Mesodermal cell (in vitro differentiated cells): Measurements from ENCODE around the gene C21orf91.

Experiments
- H3K27ac ChIP-seq: 2 replicates; pipeline ENCODE4 v1.7.0; 2013; ENCODE audit warnings: mild to moderate bottlenecking, low read depth, low read length, moderate library complexity; ENCODE audit not compliant: severe bottlenecking
- H3K36me3 ChIP-seq: 2 replicates; pipeline ENCODE4 v1.7.1; 2013; ENCODE audit warnings: mild to moderate bottlenecking, low read length, moderate library complexity; ENCODE audit not compliant: control insufficient read depth, insufficient read depth
- H3K4me1 ChIP-seq: one replicate; pipeline ENCODE4 v1.7.1; 2013; ENCODE audit warnings: mild to moderate bottlenecking, low read length; ENCODE audit not compliant: insufficient read depth, control insufficient read depth, poor library complexity, severe bottlenecking
- H3K4me3 ChIP-seq: 2 replicates; pipeline ENCODE4 v1.7.0; 2013; ENCODE audit warnings: low read length, control low read depth, mild to moderate bottlenecking; ENCODE audit not compliant: insufficient read depth, poor library complexity, severe bottlenecking; ENCODE audit errors: extremely low read depth
- H3K9me3 ChIP-seq: 2 replicates; pipeline ENCODE4 v1.7.1; 2013; ENCODE audit warnings: mild to moderate bottlenecking, low read length, moderate library complexity; ENCODE audit not compliant: control insufficient read depth
- WGBS, 2 experiments: methylation state at CpG; one replicate each; pipeline ENCODE4 v1.1.5; 2013; ENCODE audit warnings: missing lambda C conversion rate in 2 of 2; ENCODE audit not compliant: insufficient coverage in 2 of 2; 5-methylcytosine and 5-hydroxymethylcytosine counted together

C21orf91 gene

DNA sequence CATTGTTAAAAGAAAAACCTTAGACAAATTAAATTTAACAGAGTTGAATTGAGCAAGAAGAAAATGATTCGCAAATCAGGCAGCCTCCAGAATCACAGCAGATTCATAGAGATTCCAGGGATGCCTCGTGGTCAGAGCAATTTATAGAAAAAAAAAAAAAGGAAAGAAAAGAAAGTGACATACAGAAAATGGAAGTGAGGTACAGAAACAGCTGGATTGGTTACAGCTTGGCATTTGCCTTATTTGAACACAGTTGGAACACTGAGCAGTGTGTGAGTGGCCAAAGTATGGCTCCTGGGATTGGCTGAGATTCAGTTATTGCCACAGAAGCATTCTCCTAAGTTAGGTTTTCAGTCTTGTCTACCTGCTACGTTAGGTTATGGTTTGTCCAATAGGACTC is 9.1 kb upstream of the C21orf91 start:
- H3K9me3 ChIP-seq = no peaks in the 10 kb centered on the region
- 89% methylated on average over 3 of the region's 3 CpGs; no CpG with 5 or more reads in 1 of the 2 experiments for WGBS, 2 experiments
- H3K4me3 ChIP-seq = no peak overlapping the region
- no peak overlapping the region for H3K27ac ChIP-seq
- no peaks in the 10 kb centered on the region for H3K36me3 ChIP-seq
- H3K4me1 ChIP-seq = no peaks in the 10 kb centered on the region

DNA sequence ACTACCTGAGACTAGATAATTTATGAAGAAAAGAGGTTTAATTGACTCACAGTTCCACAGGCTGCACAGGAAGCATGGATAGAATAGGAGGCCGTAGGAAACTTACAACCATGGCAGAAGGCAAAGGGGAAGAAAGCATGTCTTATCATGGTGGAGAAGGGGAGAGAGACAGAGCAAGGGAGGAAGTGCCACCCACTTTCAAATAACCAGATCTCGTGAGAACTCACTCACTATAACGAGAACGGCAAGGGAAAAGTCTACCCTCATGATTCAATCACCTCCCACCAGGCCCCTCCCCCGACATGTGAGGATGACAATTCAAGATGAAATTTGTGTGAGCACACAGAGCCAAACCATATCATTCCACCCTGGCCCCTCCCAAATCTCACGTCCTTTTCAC is 4.7 kb upstream of the C21orf91 start:
- no peaks in the 10 kb centered on the region for H3K9me3 ChIP-seq
- H3K4me3 ChIP-seq = no peak overlapping the region
- no peaks in the 10 kb centered on the region for H3K4me1 ChIP-seq
- no peaks in the 10 kb centered on the region for H3K36me3 ChIP-seq
- H3K27ac ChIP-seq = no peak overlapping the region
- WGBS, 2 experiments = 90% methylated on average over 3 of the region's 6 CpGs; no CpG with 5 or more reads in 1 of the 2 experiments

DNA sequence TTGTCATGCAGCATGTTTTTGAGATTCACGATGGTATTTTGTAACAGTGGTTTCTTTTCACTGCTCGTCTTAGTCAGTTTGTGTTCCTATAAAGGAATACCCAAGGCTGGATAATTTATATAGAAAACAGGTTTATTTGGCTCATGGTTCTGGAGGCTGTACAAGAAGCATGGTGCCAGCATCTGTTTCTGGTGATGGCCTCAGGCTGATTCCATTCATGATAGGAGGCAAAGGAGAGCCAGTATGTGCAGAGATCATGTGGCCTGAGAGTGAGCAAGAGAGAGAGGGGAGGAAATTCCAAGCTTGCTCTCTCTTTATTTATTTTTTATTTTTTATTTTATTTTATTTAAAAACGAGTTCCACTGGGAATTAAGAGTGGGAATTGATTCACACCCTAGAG is 2.0 kb upstream of the C21orf91 start:
- 88 to 100% methylated on average over 1 to 2 of the region's 3 CpGs for WGBS, 2 experiments
- no peak overlapping the region for H3K27ac ChIP-seq
- H3K9me3 ChIP-seq = no peaks in the 10 kb centered on the region
- H3K36me3 ChIP-seq = peaks cover 4% of the 10 kb centered on the region
- H3K4me3 ChIP-seq = no peak overlapping the region
- no peaks in the 10 kb centered on the region for H3K4me1 ChIP-seq

DNA sequence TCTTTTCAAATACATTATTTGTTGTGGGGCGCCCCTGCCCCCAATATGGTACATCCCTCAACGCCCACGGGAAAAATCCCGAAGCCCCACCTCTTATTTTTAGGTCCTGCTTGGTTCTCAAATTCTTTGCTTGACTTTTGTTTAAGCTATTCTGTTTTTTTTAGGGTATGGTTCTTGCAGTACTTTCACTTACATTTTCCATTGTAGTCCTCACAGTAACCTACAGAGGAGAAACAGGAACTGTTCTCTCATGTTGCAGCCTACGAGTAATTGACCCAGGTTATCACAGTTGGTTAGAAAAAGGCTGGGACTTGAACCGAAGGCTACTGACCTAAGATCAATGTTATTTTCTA is 697 bp upstream of the C21orf91 start:
- Histone ChIP-seq H3K4me1 (no peaks in the 10 kb centered on the region), H3K4me3 (peak overlapping the region; percentile 87), H3K9me3 (no peaks in the 10 kb centered on the region), H3K27ac (peak overlapping the region; percentile 99), H3K36me3 (peaks cover 17% of the 10 kb centered on the region)
- WGBS, 2 experiments = 21% methylated on average over 2 of the region's 6 CpGs; no CpG with 5 or more reads in 1 of the 2 experiments

DNA sequence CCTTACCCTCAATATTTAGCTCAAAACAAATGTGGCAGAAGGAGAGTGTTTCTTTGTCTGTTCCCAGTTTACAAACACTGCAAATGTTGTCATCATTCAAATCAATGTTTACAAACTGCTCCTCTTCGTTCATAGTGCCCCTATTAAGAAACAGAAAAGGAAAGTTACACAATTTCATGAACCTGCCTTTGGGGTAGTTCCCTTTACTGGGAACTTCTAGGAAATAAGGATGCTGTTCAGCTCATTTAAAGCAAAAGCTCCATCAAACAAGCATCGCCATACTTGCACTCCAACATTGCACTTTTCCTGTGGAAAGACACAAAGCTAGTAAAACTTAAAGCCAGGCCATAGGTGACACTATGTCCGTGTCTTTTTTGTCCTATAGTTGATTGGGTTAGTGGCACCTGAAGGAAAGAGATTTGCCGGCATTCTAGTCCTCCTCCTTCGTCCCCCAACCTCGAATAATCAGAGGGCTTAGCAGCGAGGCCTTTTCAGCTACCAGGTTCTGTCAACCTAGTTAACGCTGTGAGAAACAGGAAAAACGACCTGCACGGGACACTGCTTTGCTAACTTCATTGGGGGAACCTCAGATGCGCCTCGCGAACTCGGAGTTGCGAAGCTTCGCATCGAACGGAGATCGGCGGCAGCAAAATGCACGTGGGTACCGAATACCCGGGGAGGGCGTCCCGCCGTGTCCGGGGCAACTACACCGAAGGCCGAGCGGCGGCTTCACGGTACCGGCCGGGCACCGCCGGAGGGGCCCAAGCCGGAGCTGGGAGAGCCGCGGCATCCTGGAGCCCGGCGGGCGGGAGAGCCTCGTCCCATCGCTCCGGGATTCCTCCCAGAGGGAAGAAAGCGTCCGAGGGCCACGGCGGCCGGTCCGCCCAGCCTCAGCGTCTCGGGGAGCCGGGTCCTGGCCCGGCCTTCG is 706 bp downstream of the C21orf91 start:
- peak overlapping the region; percentile 87 for H3K4me3 ChIP-seq
- no peaks in the 10 kb centered on the region for H3K4me1 ChIP-seq
- H3K36me3 ChIP-seq = peaks cover 31% of the 10 kb centered on the region
- H3K9me3 ChIP-seq = no peaks in the 10 kb centered on the region
- peak overlapping the region; percentile 99 for H3K27ac ChIP-seq
- WGBS, 2 experiments = 0% methylated on average over 38 to 46 of the region's 56 CpGs

DNA sequence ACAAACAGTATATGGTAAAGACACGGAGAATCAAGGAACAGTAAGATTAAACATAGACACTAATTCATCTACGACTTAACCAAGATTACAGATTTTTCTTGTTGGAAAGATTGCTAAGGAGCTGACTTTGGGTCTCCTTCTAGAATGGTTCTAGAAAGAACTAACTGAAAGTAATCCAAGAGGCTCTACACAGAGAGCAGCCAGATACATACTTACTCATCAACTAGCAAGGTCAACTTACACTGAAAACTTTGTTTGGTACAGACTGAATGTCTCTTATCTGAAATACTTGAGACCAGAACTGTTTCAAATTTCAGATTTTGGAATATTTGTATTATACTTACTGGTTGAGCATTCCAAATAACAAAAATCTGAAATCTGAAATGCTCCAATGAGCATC is 5.8 kb downstream of the C21orf91 start:
- peaks cover 76% of the 10 kb centered on the region for H3K36me3 ChIP-seq
- WGBS, 2 experiments = no CpG with 5 or more reads among the region's 2 CpGs
- peaks cover 18% of the 10 kb centered on the region for H3K9me3 ChIP-seq

DNA sequence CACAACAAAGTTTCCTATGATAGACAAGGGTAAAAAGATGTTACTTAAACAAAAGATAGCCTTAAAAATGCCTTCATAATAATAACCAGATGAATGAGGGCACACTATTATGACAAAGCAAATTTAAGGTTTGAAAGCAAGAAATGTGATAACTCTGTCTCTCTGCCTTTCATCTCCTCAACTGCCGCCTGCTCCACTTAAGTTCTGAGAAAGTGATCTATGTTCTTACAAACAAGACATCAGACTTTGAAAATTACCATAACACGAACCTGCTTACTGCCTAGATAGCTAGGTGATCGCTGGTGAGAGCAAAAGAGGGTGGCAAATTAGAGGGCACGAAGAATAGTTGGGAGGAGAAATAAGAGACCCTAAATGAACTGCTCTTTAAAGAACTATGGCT is 13.2 kb downstream of the C21orf91 start:
- H3K4me3 ChIP-seq = no peak overlapping the region
- 100% methylated on average over 2 of the region's 4 CpGs for WGBS, 2 experiments
- H3K4me1 ChIP-seq = no peaks in the 10 kb centered on the region
- peaks cover 65% of the 10 kb centered on the region for H3K36me3 ChIP-seq
- H3K9me3 ChIP-seq = peaks cover 26% of the 10 kb centered on the region
- H3K27ac ChIP-seq = no peak overlapping the region

More for the DNA sequence above, 5.8 kb downstream of the C21orf91 start:
- Histone ChIP-seq H3K4me3 (no peak overlapping the region), H3K4me1 (no peaks in the 10 kb centered on the region), H3K27ac (no peak overlapping the region)

DNA sequence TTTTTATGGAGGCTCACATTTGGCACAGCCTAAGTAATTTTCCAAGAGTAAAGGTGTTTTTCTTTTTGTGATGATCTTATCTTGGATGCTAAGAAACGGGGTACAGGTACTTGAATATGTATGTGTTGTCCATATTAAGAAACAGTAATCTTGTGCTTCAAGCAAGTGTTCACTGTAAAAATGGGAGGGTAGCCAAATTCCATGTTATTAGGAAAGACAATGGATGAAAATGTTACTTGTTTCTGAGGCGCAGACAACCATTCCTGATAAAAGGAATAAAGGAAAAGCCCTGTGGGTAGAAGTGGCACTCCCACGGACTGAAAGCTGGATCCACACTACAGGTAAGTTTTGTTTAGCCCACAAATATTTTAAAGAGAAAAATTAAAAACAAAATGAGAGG is 15.6 kb downstream of the C21orf91 start:
- peaks cover 10% of the 10 kb centered on the region for H3K9me3 ChIP-seq
- H3K27ac ChIP-seq = no peak overlapping the region
- WGBS, 2 experiments = 74 to 85% methylated on average over 2 of the region's 3 CpGs
- H3K4me3 ChIP-seq = no peak overlapping the region
- H3K36me3 ChIP-seq = peaks cover 44% of the 10 kb centered on the region
- H3K4me1 ChIP-seq = no peaks in the 10 kb centered on the region

DNA sequence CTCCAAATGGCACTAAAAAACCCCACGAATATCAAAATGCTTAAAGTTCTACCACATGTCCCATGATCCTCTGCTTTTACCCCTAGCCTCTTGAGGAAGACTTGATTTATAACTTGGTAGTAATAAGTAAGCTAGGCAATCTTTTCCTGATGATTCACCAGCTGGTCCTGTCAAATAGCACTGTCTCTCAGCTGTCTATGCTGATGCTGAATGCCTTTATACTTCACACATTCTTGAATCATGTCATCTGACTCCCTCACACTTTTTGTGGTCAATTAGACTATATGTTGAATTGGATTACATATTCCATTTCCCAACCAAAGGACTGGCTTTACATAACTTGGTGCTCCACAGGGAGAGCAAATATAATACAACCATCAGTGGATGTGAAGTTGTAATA is 16.6 kb downstream of the C21orf91 start:
- 100% methylated on average over 1 of the region's 1 CpG; no CpG with 5 or more reads in 1 of the 2 experiments for WGBS, 2 experiments
- Histone ChIP-seq H3K4me1 (no peaks in the 10 kb centered on the region), H3K9me3 (peaks cover under 1% of the 10 kb centered on the region), H3K4me3 (no peak overlapping the region), H3K27ac (no peak overlapping the region), H3K36me3 (peaks cover 35% of the 10 kb centered on the region)

DNA sequence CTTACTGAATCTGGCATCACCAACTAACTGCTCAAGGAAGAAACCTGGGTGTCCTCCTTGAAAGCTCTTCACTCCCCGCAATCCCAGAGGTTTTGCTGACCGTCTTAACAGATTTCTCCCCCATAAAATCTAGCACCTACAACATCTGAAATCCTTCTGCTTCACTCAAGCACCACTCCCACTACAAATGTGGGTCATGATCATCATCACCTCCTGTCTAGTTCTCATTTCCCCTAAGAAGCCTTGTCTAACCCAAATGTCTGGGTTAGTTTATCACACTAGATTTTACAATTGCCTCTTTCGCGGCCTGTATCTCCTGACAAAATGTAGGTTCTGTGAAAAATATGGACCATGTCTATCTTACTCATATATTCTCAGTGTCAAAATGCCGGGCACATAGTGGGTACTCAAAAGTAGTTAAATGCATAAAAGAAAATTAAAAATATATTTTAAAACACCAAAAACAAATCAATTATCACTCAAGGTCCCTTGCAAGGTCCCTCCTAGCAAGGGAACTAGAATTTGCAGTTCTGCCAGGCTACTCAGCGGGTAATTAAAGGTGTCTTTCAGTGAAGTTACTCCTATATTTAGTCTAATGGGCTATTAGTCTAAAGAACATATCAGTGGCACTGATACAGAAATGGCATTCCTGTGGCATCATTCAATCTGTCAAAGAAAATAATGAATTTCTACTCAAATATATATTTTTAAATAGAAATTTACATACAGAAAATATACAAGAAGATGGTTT is 19.6 kb downstream of the C21orf91 start:
- Histone ChIP-seq H3K9me3 (no peaks in the 10 kb centered on the region), H3K36me3 (peaks cover 31% of the 10 kb centered on the region), H3K4me3 (no peak overlapping the region), H3K27ac (no peak overlapping the region), H3K4me1 (no peaks in the 10 kb centered on the region)
- 100% methylated on average over 2 of the region's 6 CpGs for WGBS, 2 experiments
